ENCODE results near the gene NHLRC4. TPM values are rescaled to one million over a fixed set of nuclear protein-coding genes. Genes with fewer than 3 reads are reported as not detected.
"Not testable (repeated sequence)": the region's sequence is repeated elsewhere in the genome, so short reads cannot be mapped to it uniquely, and the experiment has no call there.

The NHLRC4 gene
- total RNA-seq, 1 donor from 2014 or later: 1.5 TPM

GRCh38 chr16:595094-595528 lies 28.3 kb downstream of the NHLRC4 start:
- intact Hi-C loops (cut with micrococcal nuclease): no loop called here

- intact Hi-C loops (cut with micrococcal nuclease): no loop called here
Observed at GRCh38 chr16:595942-596735, 29.3 kb downstream of the NHLRC4 start.

- intact Hi-C loops (cut with micrococcal nuclease): no loop called here
Observed at GRCh38 chr16:596736-597060, 29.9 kb downstream of the NHLRC4 start.

- intact Hi-C loops (cut with micrococcal nuclease): not testable (repeated sequence)
Observed at GRCh38 chr16:597655-598054, 30.9 kb downstream of the NHLRC4 start.

GRCh38 chr16:598823-599739 lies 32.3 kb downstream of the NHLRC4 start:
- intact Hi-C loops (cut with micrococcal nuclease): no loop called here

- intact Hi-C loops (cut with micrococcal nuclease): no loop called here
Observed at GRCh38 chr16:600781-601180, 34.0 kb downstream of the NHLRC4 start.

- intact Hi-C loops (cut with micrococcal nuclease): no loop called here
Observed at GRCh38 chr16:603933-604332, 37.1 kb downstream of the NHLRC4 start.

GRCh38 chr16:606656-607307 lies 40.0 kb downstream of the NHLRC4 start:
- intact Hi-C loops (cut with micrococcal nuclease): no loop called here

- intact Hi-C loops (cut with micrococcal nuclease): no loop called here
Observed at GRCh38 chr16:608019-608418, 41.2 kb downstream of the NHLRC4 start.

GRCh38 chr16:609316-609715 lies 42.5 kb downstream of the NHLRC4 start:
- intact Hi-C loops (cut with micrococcal nuclease): no loop called here

- intact Hi-C loops (cut with micrococcal nuclease): no loop called here
Observed at GRCh38 chr16:609984-610383, 43.2 kb downstream of the NHLRC4 start.

- intact Hi-C loops (cut with micrococcal nuclease): no loop called here
Observed at GRCh38 chr16:610513-611381, 43.9 kb downstream of the NHLRC4 start.

- intact Hi-C loops (cut with micrococcal nuclease): no loop called here
Observed at GRCh38 chr16:615122-615521, 48.3 kb downstream of the NHLRC4 start.

- intact Hi-C loops (cut with micrococcal nuclease): no loop called here
Observed at GRCh38 chr16:616733-617586, 50.2 kb downstream of the NHLRC4 start.

GRCh38 chr16:617855-618254 lies 51.0 kb downstream of the NHLRC4 start:
- intact Hi-C loops (cut with micrococcal nuclease): no loop called here

Other genes starting within 250 kb of the NHLRC4 start
- 31.1 TPM in 2 replicates for gene AXIN1, start 214.3 kb upstream of the NHLRC4 start, total RNA-seq
- 79.6 and 80.2 TPM in 2 replicates for gene MRPL28, start 196.5 kb upstream of the NHLRC4 start, total RNA-seq
- 32.4 and 34.8 TPM in 2 replicates for gene PGAP6, start 185.0 kb upstream of the NHLRC4 start, total RNA-seq
- gene NME4, start 169.8 kb upstream of the NHLRC4 start, total RNA-seq: 59.4 and 60.9 TPM in 2 replicates
- gene DECR2, start 165.1 kb upstream of the NHLRC4 start, total RNA-seq: 11.5 and 11.8 TPM in 2 replicates
- gene RAB11FIP3, start 141.4 kb upstream of the NHLRC4 start, total RNA-seq: 30.6 and 33.3 TPM in 2 replicates
- 87.2 and 89.0 TPM in 2 replicates for gene CAPN15, start 39.3 kb upstream of the NHLRC4 start, total RNA-seq
- not detected in 2 replicates for gene PRR35, start 6.6 kb upstream of the NHLRC4 start, total RNA-seq
- 43.3 and 45.7 TPM in 2 replicates for gene PIGQ, start 3.0 kb downstream of the NHLRC4 start, total RNA-seq
- 13.6 and 16.3 TPM in 2 replicates for gene RAB40C, start 23.1 kb downstream of the NHLRC4 start, total RNA-seq
- 0.75 and 0.77 TPM in 2 replicates for gene WFIKKN1, start 64.0 kb downstream of the NHLRC4 start, total RNA-seq
- 91.0 and 91.4 TPM in 2 replicates for gene METTL26, start 69.3 kb downstream of the NHLRC4 start, total RNA-seq
- 24.5 and 32.0 TPM in 2 replicates for gene MCRIP2, start 74.8 kb downstream of the NHLRC4 start, total RNA-seq
- gene WDR90, start 82.4 kb downstream of the NHLRC4 start, total RNA-seq: 85.1 and 86.7 TPM in 2 replicates
- gene RHOT2, start 101.1 kb downstream of the NHLRC4 start, total RNA-seq: 130 and 137 TPM in 2 replicates
- gene RHBDL1, start 108.7 kb downstream of the NHLRC4 start, total RNA-seq: 0.91 and 1.4 TPM in 2 replicates
- gene STUB1, start 113.4 kb downstream of the NHLRC4 start, total RNA-seq: 67.9 and 71.2 TPM in 2 replicates
- gene JMJD8, start 117.3 kb downstream of the NHLRC4 start, total RNA-seq: 37.2 and 41.3 TPM in 2 replicates
- gene WDR24, start 123.4 kb downstream of the NHLRC4 start, total RNA-seq: 17.1 and 18.7 TPM in 2 replicates
- 12.0 TPM in 2 replicates for gene FBXL16, start 138.8 kb downstream of the NHLRC4 start, total RNA-seq
- gene METRN, start 148.1 kb downstream of the NHLRC4 start, total RNA-seq: 10.3 and 10.8 TPM in 2 replicates
- 25.9 and 26.1 TPM in 2 replicates for gene ANTKMT, start 154.1 kb downstream of the NHLRC4 start, total RNA-seq
- 4.3 and 5.4 TPM in 2 replicates for gene CCDC78, start 159.4 kb downstream of the NHLRC4 start, total RNA-seq
- 5.9 and 8.5 TPM in 2 replicates for gene HAGHL, start 160.1 kb downstream of the NHLRC4 start, total RNA-seq
- 35.4 and 37.6 TPM in 2 replicates for gene CIAO3, start 174.0 kb downstream of the NHLRC4 start, total RNA-seq
- gene MSLN, start 193.7 kb downstream of the NHLRC4 start, total RNA-seq: 0.18 TPM in 1 of 2 replicates, not detected in the other
- gene RPUSD1, start 221.4 kb downstream of the NHLRC4 start, total RNA-seq: 34.8 TPM in 2 replicates
- gene CHTF18, start 221.6 kb downstream of the NHLRC4 start, total RNA-seq: 97.4 and 101 TPM in 2 replicates
- not detected in 2 replicates for gene GNG13, start 233.7 kb downstream of the NHLRC4 start, total RNA-seq